Activated naive CD4-positive, alpha-beta T cell treated with anti-CD3 and anti-CD28 coated beads, Interleukin-2, amount 50 U/mL, for 72 hours (primary cell): ENCODE results near the gene ABCB6. TPM values are rescaled to one million over a fixed set of nuclear protein-coding genes. Genes with fewer than 3 reads are reported as not detected.

ENCODE experiments used
- ATAC-seq, 2 donors: fragments of 150-1000 bp; cut with Tn5 transposase; 2 replicates each; pipeline ENCODE4 v1.10.0; 2021; ENCODE audit warnings: mild to moderate bottlenecking in 2 of 2, moderate library complexity in 2 of 2
- DNase-seq, 2 donors: peaks; one replicate each; pipeline ENCODE4 v3.0.0; 2021 to 2022; ENCODE audit warnings: low spot score in 2 of 2
- H3K27ac Mint-ChIP-seq, 2 donors: one replicate each; pipeline ENCODE4 v1.8.0; 2022; ENCODE audit warnings: mild to moderate bottlenecking in 2 of 2, mixed read lengths in 2 of 2
- H3K36me3 Mint-ChIP-seq, 2 donors: one replicate each; pipeline ENCODE4 v1.8.0; 2022; ENCODE audit warnings: mixed read lengths in 2 of 2
- H3K9me3 Mint-ChIP-seq, 2 donors: one replicate each; pipeline ENCODE4 v1.8.0; 2022; ENCODE audit warnings: mixed read lengths in 2 of 2
- total RNA-seq, 2 donors: library from RNA; stranded (reverse); gene quantifications; one replicate each; pipeline ENCODE4 v1.2.3, GENCODE V29; 2022

The ABCB6 gene
- total RNA-seq, 2 donors from 2014 or later, result 27.8 to 46.2 TPM

DNA sequence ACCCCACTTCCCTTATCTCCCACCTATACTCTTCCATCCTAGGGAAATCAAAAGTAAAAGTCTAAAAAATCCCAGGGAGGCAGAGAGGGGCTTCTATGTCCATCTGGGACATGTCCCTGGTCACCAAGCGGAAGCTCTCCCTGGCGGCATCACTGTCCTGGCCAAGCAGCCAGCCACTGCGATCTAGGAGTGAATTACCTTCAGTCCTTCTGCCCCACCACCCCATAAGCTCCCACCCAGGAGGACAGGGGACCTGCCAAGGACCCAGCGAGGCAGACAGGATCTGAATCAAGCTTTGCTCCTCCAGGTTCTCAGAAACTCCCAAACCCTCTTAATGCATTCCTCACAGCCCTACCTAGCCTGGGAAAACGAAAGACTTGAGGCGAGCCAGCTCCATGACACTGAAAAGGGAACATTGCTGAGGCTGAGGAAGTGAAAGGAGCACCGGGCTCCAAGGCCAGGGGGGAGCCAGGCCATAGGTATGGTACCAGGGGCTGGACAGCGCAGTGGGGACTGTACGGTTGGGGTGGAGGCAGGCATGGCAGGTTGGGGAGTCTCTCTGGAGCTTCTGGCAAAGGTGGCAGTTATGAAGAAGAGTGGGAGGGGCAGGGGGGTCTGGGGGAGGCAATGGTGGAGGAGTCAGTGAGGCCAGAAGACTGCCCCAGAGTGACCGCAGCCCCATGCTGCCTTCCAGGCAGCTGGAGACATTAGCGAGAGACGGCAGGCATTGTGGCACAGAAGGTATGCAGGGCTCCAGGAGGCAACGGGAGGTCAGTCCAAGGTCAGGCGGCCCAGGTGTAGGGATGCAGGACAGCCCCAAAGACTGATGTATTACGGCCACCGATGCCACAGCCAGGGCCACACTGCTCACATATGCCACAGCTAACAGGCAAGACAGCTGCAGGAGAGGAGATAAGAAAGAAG lies 46.3 kb downstream of the ABCB6 start:
- Mint-ChIP-seq H3K36me3 (peaks cover 21 to 24% of the 10 kb centered on the region in 2 donors), H3K27ac (peak overlapping the region in 1 of 2 donors; percentile 66), H3K9me3 (no peaks in the 10 kb centered on the region)
- no peak for DNase-seq
- ATAC-seq, result no peak

DNA sequence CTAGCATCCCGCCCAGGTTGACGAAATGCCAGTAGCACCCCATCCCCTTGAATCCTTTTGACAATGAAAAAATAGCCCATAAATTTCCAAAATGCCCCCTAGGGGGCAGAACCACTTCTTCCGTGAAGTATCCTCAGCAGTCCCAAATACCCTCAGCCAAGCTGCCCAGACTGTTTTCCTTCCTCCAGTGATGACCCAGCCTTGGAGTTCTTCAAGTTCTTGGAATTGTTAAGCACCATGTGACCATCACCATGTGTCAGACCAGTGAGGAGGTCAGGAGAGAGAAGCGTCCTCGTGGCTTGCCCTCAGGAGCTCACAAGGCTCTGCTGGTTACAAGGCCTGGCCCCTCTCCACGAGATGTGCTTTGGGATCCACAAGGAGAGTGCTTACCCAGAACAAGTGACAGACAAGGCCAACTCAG lies 47.5 kb downstream of the ABCB6 start:
- no peaks in the 10 kb centered on the region for H3K9me3 Mint-ChIP-seq
- DNase-seq (peak in 1 of 2 donors; percentile 58), ATAC-seq (peak; percentile 56 to 57)
- peak overlapping the region in 1 of 2 donors; percentile 56 for H3K27ac Mint-ChIP-seq
- peaks cover 15 to 17% of the 10 kb centered on the region in 2 donors for H3K36me3 Mint-ChIP-seq

- DNase-seq (no peak), ATAC-seq (no peak)
- peaks cover 10% of the 10 kb centered on the region in 2 donors for H3K36me3 Mint-ChIP-seq
- H3K9me3 Mint-ChIP-seq, result no peaks in the 10 kb centered on the region
- peak within 1 kb of the TSS in 1 of 2 donors; percentile 66 for H3K27ac Mint-ChIP-seq
These were observed 48.7 kb downstream of the ABCB6 start, which contains the start of gene SLC23A3 for GRCh38 chr2:219169930-219170654. Gene SLC23A3 (minus strand): TSS chr2:219170029. CDS start chr2:219169984, 45 bp downstream.

DNA sequence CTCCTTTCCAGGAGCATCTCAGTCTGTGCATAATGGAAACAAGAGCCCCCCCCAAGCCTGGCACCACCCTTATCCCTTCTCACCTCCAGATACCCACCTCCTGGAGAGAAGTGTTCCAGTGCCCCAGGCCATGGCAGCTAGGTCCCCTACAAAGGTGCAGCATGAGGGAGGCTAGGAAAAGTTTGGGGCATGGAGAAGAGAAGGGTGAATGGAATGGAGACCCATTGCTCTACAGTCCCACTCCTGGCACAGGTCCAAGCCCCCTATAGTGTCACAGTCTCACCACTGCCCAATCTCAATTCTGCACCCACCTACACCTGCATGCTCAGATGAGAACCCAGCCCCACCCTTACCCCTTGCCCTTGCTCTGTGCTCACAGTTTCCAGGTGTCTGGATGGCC lies 49.8 kb downstream of the ABCB6 start:
- peaks cover under 1% of the 10 kb centered on the region in 2 donors for H3K36me3 Mint-ChIP-seq
- ATAC-seq (no peak), DNase-seq (no peak)
- peak overlapping the region in 1 of 2 donors; percentile 46 for H3K27ac Mint-ChIP-seq
- no peaks in the 10 kb centered on the region for H3K9me3 Mint-ChIP-seq

DNA sequence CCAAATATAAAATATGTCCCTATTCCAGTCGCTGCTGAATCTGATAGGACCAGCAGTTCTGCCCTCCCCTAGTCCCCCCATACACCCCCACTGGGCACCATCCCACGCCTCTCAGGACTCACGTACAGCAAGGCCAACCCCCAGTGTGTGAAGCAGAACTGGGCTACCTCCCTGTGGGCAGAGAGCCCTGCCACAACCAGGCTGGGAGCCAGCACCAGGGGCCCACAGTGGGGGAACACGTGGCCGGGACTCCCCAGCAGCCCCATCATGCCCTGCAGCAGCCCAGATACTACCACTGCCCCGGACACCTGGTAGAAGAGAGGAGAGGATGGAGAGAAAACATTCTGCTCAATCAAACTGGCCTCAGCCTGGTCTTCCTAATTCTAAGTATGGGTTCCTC lies 50.2 kb downstream of the ABCB6 start:
- ATAC-seq, result no peak
- peak in 1 of 2 donors; percentile 30 for DNase-seq
- Mint-ChIP-seq H3K9me3 (no peaks in the 10 kb centered on the region), H3K27ac (peak overlapping the region in 1 of 2 donors; percentile 46), H3K36me3 (no peaks in the 10 kb centered on the region)

DNA sequence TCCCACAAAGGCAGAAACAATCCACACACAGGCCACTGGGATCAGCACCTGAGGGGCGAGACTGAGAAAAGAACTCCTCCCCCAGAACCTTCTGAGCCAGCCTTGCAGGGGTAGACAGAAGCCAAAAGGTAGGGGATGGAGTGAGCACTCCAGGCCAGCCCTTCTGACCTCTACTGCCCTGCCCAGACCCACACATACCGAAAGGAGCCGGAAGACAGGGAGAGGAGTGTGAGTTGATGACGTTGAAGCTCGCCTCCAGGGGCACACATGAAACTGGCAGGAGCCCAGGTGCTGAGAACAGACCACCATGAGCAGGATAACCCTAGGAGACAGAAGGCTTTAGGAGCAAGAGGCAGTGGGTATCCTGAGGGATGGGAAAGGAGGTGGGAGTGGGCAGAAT lies 50.8 kb downstream of the ABCB6 start:
- Mint-ChIP-seq H3K36me3 (no peaks in the 10 kb centered on the region), H3K27ac (peak overlapping the region in 1 of 2 donors; percentile 52), H3K9me3 (no peaks in the 10 kb centered on the region)
- DNase-seq, result peak in 1 of 2 donors; percentile 30
- no peak for ATAC-seq

DNA sequence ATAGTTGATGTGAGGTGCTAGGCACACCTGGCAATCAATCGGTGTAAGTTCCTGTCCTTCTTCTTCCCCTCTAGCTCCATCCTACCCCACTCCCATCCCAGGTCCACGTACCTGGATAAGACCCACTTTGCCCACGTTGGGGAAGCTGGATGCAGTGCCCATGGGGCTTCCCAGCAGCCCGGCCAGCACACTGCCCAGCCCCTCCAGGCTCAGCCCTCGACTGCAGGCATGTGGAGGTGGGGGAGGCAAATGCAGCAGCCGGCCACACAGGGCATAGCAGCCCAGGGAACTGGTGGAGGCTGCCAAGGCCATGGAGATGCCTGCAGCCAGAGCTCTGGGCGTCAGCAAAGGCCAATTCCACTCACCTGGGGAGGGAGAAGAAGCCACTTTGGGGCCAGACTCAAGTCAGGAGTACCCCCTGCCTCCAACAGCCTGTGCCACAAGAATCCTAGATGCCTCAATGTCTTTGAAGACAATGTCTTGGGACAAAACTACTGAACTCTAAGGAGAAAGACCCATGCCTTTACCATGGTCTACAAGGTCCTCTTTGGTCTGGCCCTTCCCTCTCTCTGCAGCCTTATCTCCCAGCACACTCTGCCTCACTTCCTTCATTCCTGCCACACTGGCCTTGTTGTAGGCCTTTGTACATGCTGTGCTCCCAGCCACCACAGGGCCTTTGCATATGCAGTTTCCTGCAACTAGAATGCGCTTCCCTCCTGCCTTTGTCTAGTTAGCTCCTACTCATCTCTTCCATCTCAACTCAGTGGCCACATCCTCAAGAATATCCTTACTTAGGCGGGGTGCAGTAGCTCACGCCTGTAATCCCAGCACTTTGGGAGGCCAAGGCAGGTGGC lies 53.5 kb downstream of the ABCB6 start:
- ATAC-seq, result no peak
- H3K9me3 Mint-ChIP-seq, result no peaks in the 10 kb centered on the region

GRCh38 chr2:219163156-219163555 lies 55.6 kb downstream of the ABCB6 start:
- no peak overlapping the region for H3K27ac Mint-ChIP-seq

More for the DNA sequence above, 53.5 kb downstream of the ABCB6 start:
- Mint-ChIP-seq H3K27ac (no peak overlapping the region), H3K36me3 (no peaks in the 10 kb centered on the region)
- DNase-seq, result peak in 1 of 2 donors; percentile 31

GRCh38 chr2:219161097-219161496 lies 57.7 kb downstream of the ABCB6 start:
- Mint-ChIP-seq H3K9me3 (no peaks in the 10 kb centered on the region), H3K36me3 (no peaks in the 10 kb centered on the region), H3K27ac (peak overlapping the region in 1 of 2 donors; percentile 71)
- ATAC-seq, result no peak
- no peak for DNase-seq

More at GRCh38 chr2:219163156-219163555, 55.6 kb downstream of the ABCB6 start:
- Mint-ChIP-seq H3K9me3 (no peaks in the 10 kb centered on the region), H3K36me3 (no peaks in the 10 kb centered on the region)
- DNase-seq (no peak), ATAC-seq (no peak)

DNA sequence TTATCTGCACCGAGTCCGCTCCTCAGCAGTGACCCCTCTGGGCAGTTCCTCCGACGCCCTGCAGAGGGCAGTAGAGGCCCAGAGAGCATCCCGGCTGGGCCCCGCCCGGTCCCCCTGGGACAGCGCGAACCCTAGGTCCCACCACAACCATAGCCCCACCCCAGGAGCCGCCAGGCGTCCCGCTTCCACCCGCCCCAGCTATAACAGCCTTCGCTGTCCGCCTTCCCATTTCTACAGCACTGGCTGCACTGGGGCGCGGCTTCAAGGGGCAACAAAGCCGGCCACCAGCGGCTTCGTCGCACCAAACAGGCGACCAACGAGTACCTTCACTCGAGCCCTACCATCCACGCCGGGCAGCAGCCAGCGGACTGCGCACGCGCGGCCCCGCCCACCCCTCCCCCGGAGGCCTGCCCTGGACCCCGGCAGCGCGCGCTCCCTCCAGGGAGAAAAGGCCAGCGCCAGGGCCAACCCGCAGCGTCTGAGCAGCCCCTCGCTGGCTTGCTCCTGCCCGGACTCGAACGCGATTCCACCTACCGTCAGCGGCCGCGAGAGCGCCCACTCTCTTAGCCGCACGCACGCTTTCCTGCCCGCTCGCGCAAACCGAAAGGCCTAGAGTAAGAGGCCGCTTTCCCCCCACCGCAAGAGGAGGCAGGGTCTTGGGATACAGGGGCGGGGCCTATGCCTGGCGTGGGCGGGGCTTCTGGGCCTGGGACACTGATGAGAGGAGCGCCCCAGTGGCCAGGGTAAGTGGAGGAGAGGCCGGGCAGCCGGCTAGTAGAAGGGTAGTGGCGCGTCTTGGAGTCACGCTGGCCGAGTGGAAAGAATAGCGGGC lies 58.4 kb downstream of the ABCB6 start, which contains the start of gene NHEJ1:
Gene NHEJ1 (minus strand): TSS at position 630 of the 832 bp plus-strand sequence. CDS start 2,453 bp downstream, outside the sequence.
- ATAC-seq (peak; percentile 87 to 90), DNase-seq (peak; percentile 95 to 96)
- Mint-ChIP-seq H3K36me3 (no peaks in the 10 kb centered on the region), H3K27ac (peak within 1 kb of the TSS; percentile 71 to 95), H3K9me3 (no peaks in the 10 kb centered on the region)

Other genes with a start within 250 kb of the ABCB6 start
- not detected for gene FEV, start 233.8 kb downstream of the ABCB6 start, total RNA-seq
- gene CRYBA2, start 225.5 kb downstream of the ABCB6 start, total RNA-seq, result not detected
- gene CFAP65, start 177.4 kb downstream of the ABCB6 start, total RNA-seq, result not detected
- gene IHH, start 158.0 kb downstream of the ABCB6 start, total RNA-seq, result under 1 TPM in 1 of 2 donors, not detected in 1; 0.14 TPM
- 10 to 100 TPM; 20.9 to 25.0 TPM for gene NHEJ1, start 58.1 kb downstream of the ABCB6 start, total RNA-seq
- gene SLC23A3, start 48.9 kb downstream of the ABCB6 start, total RNA-seq, result 1 to 10 TPM; 1.5 to 2.8 TPM
- gene CNPPD1, start 42.0 kb downstream of the ABCB6 start, total RNA-seq, result 10 to 100 TPM; 46.9 to 48.0 TPM
- 100 to 1,000 TPM in 1 of 2 donors, 10 to 100 TPM in 1; 93.0 to 120 TPM for gene RETREG2, start 40.7 kb downstream of the ABCB6 start, total RNA-seq
- gene ZFAND2B, start 12.2 kb downstream of the ABCB6 start, total RNA-seq, result 10 to 100 TPM; 25.6 to 66.5 TPM
- 10 to 100 TPM; 49.1 to 80.6 TPM for gene ATG9A, start 10.7 kb upstream of the ABCB6 start, total RNA-seq
- gene ANKZF1, start 10.8 kb upstream of the ABCB6 start, total RNA-seq, result 100 to 1,000 TPM; 168 to 178 TPM
- gene GLB1L, start 26.5 kb upstream of the ABCB6 start, total RNA-seq, result 1 to 10 TPM; 2.7 to 6.1 TPM
- 10 to 100 TPM; 25.8 to 36.9 TPM for gene STK16, start 26.5 kb upstream of the ABCB6 start, total RNA-seq
- not detected for gene TUBA4B, start 34.3 kb upstream of the ABCB6 start, total RNA-seq
- 100 to 1,000 TPM; 240 to 410 TPM for gene TUBA4A, start 35.0 kb upstream of the ABCB6 start, total RNA-seq
- gene DNAJB2, start 60.4 kb upstream of the ABCB6 start, total RNA-seq, result 10 to 100 TPM; 59.7 to 67.2 TPM
- gene PTPRN, start 90.4 kb upstream of the ABCB6 start, total RNA-seq, result 1 to 10 TPM in 1 of 2 donors, under 1 TPM in 1; 0.09 to 3.1 TPM
- gene RESP18, start 113.8 kb upstream of the ABCB6 start, total RNA-seq, result not detected
- 10 to 100 TPM; 61.1 to 96.0 TPM for gene DNPEP, start 169.0 kb upstream of the ABCB6 start, total RNA-seq
- not detected for gene DES, start 199.4 kb upstream of the ABCB6 start, total RNA-seq
- 1 to 10 TPM; 2.2 to 2.8 TPM for gene SPEG, start 215.9 kb upstream of the ABCB6 start, total RNA-seq